Gastroesophageal sphincter (tissue), 3 donors: ENCODE data around the gene ATP2A3.

Source experiments
- CTCF ChIP-seq, 4 experiments: fragments of 200-600 bp in 2 of 4; fragments of 450-650 bp in 2 of 4; sonication (generic) in 1 of 4; IDR thresholded peaks; one replicate each; pipeline ENCODE4 v1.5.1; 2017 to 2019; ENCODE audit warnings: antibody characterized with exemption in 4 of 4, mild to moderate bottlenecking in 2 of 4, moderate library complexity in 2 of 4
- EP300 ChIP-seq: sonication (generic); formaldehyde crosslinking; IDR thresholded peaks from one replicate; pipeline ENCODE4 v1.6.1; 2017; ENCODE audit warnings: antibody characterized with exemption, mild to moderate bottlenecking
- POLR2A ChIP-seq, 2 donors: fragments of 450-650 bp; IDR thresholded peaks; one replicate each; pipeline ENCODE4 v1.6.1; 2017; ENCODE audit warnings: antibody characterized with exemption in 2 of 2, mild to moderate bottlenecking in 2 of 2, moderate library complexity in 1 of 2
- POLR2AphosphoS5 ChIP-seq: sonication (generic); formaldehyde crosslinking; IDR thresholded peaks from one replicate; pipeline ENCODE4 v1.6.1; 2017; ENCODE audit warnings: antibody characterized with exemption

- TF ChIP-seq POLR2A (IDR thresholded peaks at IDR 0.05) (no peak), CTCF (IDR thresholded peaks at IDR 0.05) (no peak), EP300 (no peak), POLR2AphosphoS5 (no peak)
These were observed 25.0 kb upstream of the ATP2A3 start for GRCh38 chr17:3989041-3989886.
